ENCODE results near the gene KIAA1191. TPM values are rescaled to one million over a fixed set of nuclear protein-coding genes. Genes with fewer than 3 reads are reported as not detected.

Gene KIAA1191
- total RNA-seq, 2 experiments from 2014 or later = 46.3 to 53.6 TPM

GRCh38 chr5:176386491-176386890 lies 24.9 kb upstream of the KIAA1191 start:
- DNase-seq = no peak
- Mint-ChIP-seq H3K9me3 (no peaks in the 10 kb centered on the region), H3K4me1 (peaks cover 36% of the 10 kb centered on the region), H3K4me3 (peak overlapping the region; percentile 95), H3K27me3 (no peaks in the 10 kb centered on the region), H3K36me3 (ENCODE audit: low read depth) (peaks cover 60% of the 10 kb centered on the region), H3K27ac (peak overlapping the region; percentile 26)
- POLR2A ChIA-PET = no interaction called here
- CTCF ChIA-PET = interaction anchor here (1.5 kb wide), 1 partner anchor 12 kb away, joined by 5 read pairs; no protein-coding TSS in a partner anchor

GRCh38 chr5:176384991-176385390 lies 23.4 kb upstream of the KIAA1191 start:
- no peak for DNase-seq
- Mint-ChIP-seq H3K36me3 (ENCODE audit: low read depth) (peaks cover 56% of the 10 kb centered on the region), H3K27me3 (no peaks in the 10 kb centered on the region), H3K9me3 (no peaks in the 10 kb centered on the region), H3K4me3 (no peak overlapping the region), H3K4me1 (peaks cover 30% of the 10 kb centered on the region), H3K27ac (no peak overlapping the region)
- POLR2A ChIA-PET = no interaction called here
- CTCF ChIA-PET = interaction anchor here (0.6 to 2.9 kb wide), 4 partner anchors 10 to 151 kb away, joined by 3 to 11 read pairs (median 4); no protein-coding TSS in a partner anchor

- ChIA-PET POLR2A (no interaction called here), CTCF (interaction anchor here (0.6 to 2.9 kb wide), 3 partner anchors 9 to 152 kb away, joined by 3 to 11 read pairs (median 3); no protein-coding TSS in a partner anchor)
- Mint-ChIP-seq H3K4me1 (peaks cover 27% of the 10 kb centered on the region), H3K27ac (no peak overlapping the region), H3K4me3 (no peak overlapping the region), H3K36me3 (ENCODE audit: low read depth) (peaks cover 55% of the 10 kb centered on the region), H3K27me3 (no peaks in the 10 kb centered on the region), H3K9me3 (no peaks in the 10 kb centered on the region)
- DNase-seq = no peak
These were observed 22.9 kb upstream of the KIAA1191 start for GRCh38 chr5:176384366-176384930.

- Mint-ChIP-seq H3K27me3 (no peaks in the 10 kb centered on the region), H3K4me1 (peaks cover 25% of the 10 kb centered on the region), H3K9me3 (no peaks in the 10 kb centered on the region), H3K4me3 (no peak overlapping the region), H3K27ac (no peak overlapping the region), H3K36me3 (ENCODE audit: low read depth) (peaks cover 55% of the 10 kb centered on the region)
- ChIA-PET CTCF (interaction anchor here (0.9 to 2.9 kb wide), 3 partner anchors 9 to 22 kb away, joined by 3 to 11 read pairs (median 3); partner anchors contain the start of gene KIAA1191), POLR2A (no interaction called here)
- DNase-seq = no peak
These were observed 22.4 kb upstream of the KIAA1191 start for GRCh38 chr5:176383961-176384360.

GRCh38 chr5:176383248-176383905 lies 21.8 kb upstream of the KIAA1191 start:
- no peak overlapping the region for H3K27ac Mint-ChIP-seq
- peaks cover 25% of the 10 kb centered on the region for H3K4me1 Mint-ChIP-seq
- H3K9me3 Mint-ChIP-seq = no peaks in the 10 kb centered on the region
- DNase-seq = no peak
- H3K4me3 Mint-ChIP-seq = no peak overlapping the region
- no peaks in the 10 kb centered on the region for H3K27me3 Mint-ChIP-seq
- H3K36me3 Mint-ChIP-seq (ENCODE audit: low read depth) = peaks cover 55% of the 10 kb centered on the region
- ChIA-PET POLR2A (no interaction called here), CTCF (interaction anchor here (0.9 to 2.9 kb wide), 2 partner anchors 12 to 22 kb away, joined by 3 to 11 read pairs; partner anchors contain the start of gene KIAA1191)

- POLR2A ChIA-PET = no interaction called here
- Mint-ChIP-seq H3K4me3 (no peak overlapping the region), H3K4me1 (peaks cover 23% of the 10 kb centered on the region), H3K27me3 (no peaks in the 10 kb centered on the region), H3K36me3 (ENCODE audit: low read depth) (peaks cover 52% of the 10 kb centered on the region), H3K27ac (no peak overlapping the region), H3K9me3 (no peaks in the 10 kb centered on the region)
- CTCF ChIA-PET = interaction anchor here (1.6 to 2.9 kb wide), 2 partner anchors 11 to 20 kb away, joined by 5 to 11 read pairs; partner anchors contain the start of gene KIAA1191
- no peak for DNase-seq
These were observed 21.2 kb upstream of the KIAA1191 start for GRCh38 chr5:176382721-176383120.

GRCh38 chr5:176381979-176382378 lies 20.4 kb upstream of the KIAA1191 start:
- no peak for DNase-seq
- ChIA-PET POLR2A (no interaction called here), CTCF (interaction anchor here (1.6 kb wide), 1 partner anchor 20 kb away, joined by 5 read pairs; the partner anchor contains the start of gene KIAA1191)
- Mint-ChIP-seq H3K27me3 (no peaks in the 10 kb centered on the region), H3K4me3 (no peak overlapping the region), H3K36me3 (ENCODE audit: low read depth) (peaks cover 51% of the 10 kb centered on the region), H3K27ac (no peak overlapping the region), H3K9me3 (no peaks in the 10 kb centered on the region), H3K4me1 (peaks cover 15% of the 10 kb centered on the region)

GRCh38 chr5:176381423-176381822 lies 19.9 kb upstream of the KIAA1191 start:
- peaks cover 10% of the 10 kb centered on the region for H3K4me1 Mint-ChIP-seq
- no peak overlapping the region for H3K4me3 Mint-ChIP-seq
- ChIA-PET POLR2A (no interaction called here), CTCF (interaction anchor here (1.6 kb wide), 1 partner anchor 19 kb away, joined by 5 read pairs; the partner anchor contains the start of gene KIAA1191)
- no peak overlapping the region for H3K27ac Mint-ChIP-seq
- no peak for DNase-seq
- no peaks in the 10 kb centered on the region for H3K27me3 Mint-ChIP-seq
- H3K9me3 Mint-ChIP-seq = no peaks in the 10 kb centered on the region
- peaks cover 49% of the 10 kb centered on the region for H3K36me3 Mint-ChIP-seq (ENCODE audit: low read depth)

- Mint-ChIP-seq H3K4me1 (no peaks in the 10 kb centered on the region), H3K4me3 (no peak overlapping the region), H3K9me3 (no peaks in the 10 kb centered on the region), H3K36me3 (ENCODE audit: low read depth) (peaks cover 35% of the 10 kb centered on the region), H3K27ac (no peak overlapping the region), H3K27me3 (no peaks in the 10 kb centered on the region)
- DNase-seq = no peak
- ChIA-PET CTCF (no interaction called here), POLR2A (no interaction called here)
These were observed 18.3 kb upstream of the KIAA1191 start for GRCh38 chr5:176379881-176380280.

GRCh38 chr5:176373100-176373818 lies 11.7 kb upstream of the KIAA1191 start:
- no peak for DNase-seq
- POLR2A ChIA-PET = no interaction called here
- CTCF ChIA-PET = interaction anchor here (1.5 to 2.8 kb wide), 3 partner anchors 11 to 31 kb away, joined by 3 to 11 read pairs (median 5); no protein-coding TSS in a partner anchor
- H3K27me3 Mint-ChIP-seq = no peaks in the 10 kb centered on the region
- H3K36me3 Mint-ChIP-seq (ENCODE audit: low read depth) = peaks cover 2% of the 10 kb centered on the region
- H3K4me3 Mint-ChIP-seq = no peak overlapping the region
- H3K9me3 Mint-ChIP-seq = no peaks in the 10 kb centered on the region
- no peaks in the 10 kb centered on the region for H3K4me1 Mint-ChIP-seq
- no peak overlapping the region for H3K27ac Mint-ChIP-seq

- H3K27ac Mint-ChIP-seq = no peak overlapping the region
- H3K36me3 Mint-ChIP-seq (ENCODE audit: low read depth) = peaks cover 9% of the 10 kb centered on the region
- peaks cover 6% of the 10 kb centered on the region for H3K4me1 Mint-ChIP-seq
- DNase-seq = no peak
- CTCF ChIA-PET = interaction anchor here (1.5 to 2.8 kb wide), 2 partner anchors 12 to 32 kb away, joined by 3 to 11 read pairs; no protein-coding TSS in a partner anchor
- no peaks in the 10 kb centered on the region for H3K27me3 Mint-ChIP-seq
- no peak overlapping the region for H3K4me3 Mint-ChIP-seq
- POLR2A ChIA-PET = no interaction called here
- no peaks in the 10 kb centered on the region for H3K9me3 Mint-ChIP-seq
These were observed 10.3 kb upstream of the KIAA1191 start for GRCh38 chr5:176371621-176372539.
